Uterus (tissue), 2 donors: Measurements from ENCODE around the gene TTC6.

Source experiments
- CTCF ChIP-seq, 4 experiments: fragments of 200-600 bp in 2 of 4; fragments of 450-650 bp in 2 of 4; sonication (generic) in 2 of 4; IDR thresholded peaks; one replicate each; pipeline ENCODE4 v1.5.1; 2016 to 2019; ENCODE audit warnings: antibody characterized with exemption in 4 of 4, mild to moderate bottlenecking in 2 of 4, moderate library complexity in 1 of 4
- POLR2A ChIP-seq, 2 donors: fragments of 450-650 bp; IDR thresholded peaks; one replicate each; pipeline ENCODE4 v1.6.1; 2016; ENCODE audit warnings: antibody characterized with exemption in 2 of 2, mild to moderate bottlenecking in 1 of 2, moderate library complexity in 1 of 2

GRCh38 chr14:37603688-37604251 lies 8.3 kb downstream of the TTC6 start:
- TF ChIP-seq CTCF (IDR thresholded peaks at IDR 0.05) = no peak
- TF ChIP-seq POLR2A (IDR thresholded peaks at IDR 0.05) = no peak
